ENCODE results near the gene TTC5.
"Not testable (repeated sequence)": the region's sequence is repeated elsewhere in the genome, so short reads cannot be mapped to it uniquely, and the experiment has no call there.

Gene TTC5, protein sequence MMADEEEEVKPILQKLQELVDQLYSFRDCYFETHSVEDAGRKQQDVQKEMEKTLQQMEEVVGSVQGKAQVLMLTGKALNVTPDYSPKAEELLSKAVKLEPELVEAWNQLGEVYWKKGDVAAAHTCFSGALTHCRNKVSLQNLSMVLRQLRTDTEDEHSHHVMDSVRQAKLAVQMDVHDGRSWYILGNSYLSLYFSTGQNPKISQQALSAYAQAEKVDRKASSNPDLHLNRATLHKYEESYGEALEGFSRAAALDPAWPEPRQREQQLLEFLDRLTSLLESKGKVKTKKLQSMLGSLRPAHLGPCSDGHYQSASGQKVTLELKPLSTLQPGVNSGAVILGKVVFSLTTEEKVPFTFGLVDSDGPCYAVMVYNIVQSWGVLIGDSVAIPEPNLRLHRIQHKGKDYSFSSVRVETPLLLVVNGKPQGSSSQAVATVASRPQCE

DNA sequence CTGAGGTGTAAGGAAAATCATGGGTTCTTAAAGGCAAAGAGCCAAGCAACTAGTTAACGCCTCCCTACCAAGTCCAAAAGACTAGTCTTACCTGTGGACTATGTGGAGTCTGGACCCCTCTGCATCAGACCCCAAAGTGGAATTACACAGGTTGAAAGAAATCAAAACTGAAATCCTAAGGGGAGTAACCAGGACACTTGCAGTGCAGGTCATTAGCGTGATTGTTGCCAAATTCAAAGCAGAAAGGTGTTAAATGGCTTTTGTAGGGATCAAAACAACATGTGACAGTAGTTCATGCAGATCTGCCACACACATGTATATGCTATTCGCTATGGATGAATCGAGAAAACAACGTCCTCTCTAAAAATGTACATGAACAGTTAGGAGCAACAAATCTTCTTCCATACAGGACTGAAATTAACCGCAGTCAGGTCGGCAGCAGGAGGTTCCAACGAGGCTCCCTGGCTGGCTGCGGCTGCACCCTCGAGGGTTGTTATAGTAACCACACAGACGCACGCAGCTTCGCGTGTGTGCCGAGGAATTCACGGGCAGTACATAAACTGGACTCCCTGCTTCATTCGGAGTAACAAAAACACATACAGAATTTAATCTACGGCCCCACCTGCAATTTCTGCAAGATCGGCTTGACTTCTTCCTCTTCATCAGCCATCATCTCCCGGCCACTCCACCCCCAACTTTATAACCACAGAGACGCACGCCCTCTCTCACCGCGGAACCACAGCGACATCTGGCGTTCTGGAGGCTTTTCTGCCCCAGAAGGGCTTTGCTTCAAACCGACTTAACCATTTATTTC, at the start of gene TTC5:
TTC5 (minus strand) TSS at position 687 of the 814 bp plus-strand sequence; CDS start at position 673, 14 bp downstream.
- peak; percentile 84 for DNase-seq (ENCODE audit: low read depth, low spot score)

DNA sequence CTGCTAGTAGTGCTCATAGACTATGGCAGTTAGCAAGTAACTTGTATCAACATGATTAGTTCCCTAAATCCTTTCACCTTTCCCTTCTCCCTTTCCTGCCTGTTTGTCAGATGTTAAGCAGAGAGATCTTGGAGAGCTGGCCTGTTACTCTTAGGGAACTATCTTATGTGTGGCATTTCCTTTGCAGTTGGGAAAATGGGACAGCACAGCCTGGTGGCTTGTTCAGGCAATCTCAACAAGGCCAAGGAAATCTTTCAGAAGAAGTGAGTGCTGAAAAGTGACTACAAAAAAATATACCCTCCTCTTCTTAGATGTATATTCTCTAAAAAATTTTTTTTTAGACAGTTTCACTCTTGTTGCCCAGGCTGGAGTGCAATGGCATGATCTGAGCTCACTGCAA, 45.1 kb upstream of the TTC5 start:
- no peak for DNase-seq (ENCODE audit: low read depth, low spot score)

DNA sequence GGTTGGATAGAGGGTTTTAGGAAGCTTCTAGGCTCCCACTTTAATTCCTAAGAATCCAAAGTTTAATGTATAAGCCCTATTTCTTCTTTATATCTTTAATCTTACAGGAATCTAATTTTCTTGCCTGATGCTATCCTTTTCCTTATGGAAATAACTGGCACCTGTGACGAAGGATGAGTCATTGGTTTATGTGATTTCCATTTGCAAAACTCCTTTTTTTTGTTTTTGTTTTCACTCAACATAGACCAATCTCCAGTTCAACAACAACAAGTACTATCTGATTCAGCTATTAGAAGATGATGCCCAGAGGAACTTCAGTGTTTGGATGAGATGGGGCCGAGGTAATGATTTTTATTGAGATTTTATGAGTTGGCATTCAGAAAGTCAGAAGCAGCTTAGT, 44.5 kb upstream of the TTC5 start:
- no peak for DNase-seq (ENCODE audit: low read depth, low spot score)

DNA sequence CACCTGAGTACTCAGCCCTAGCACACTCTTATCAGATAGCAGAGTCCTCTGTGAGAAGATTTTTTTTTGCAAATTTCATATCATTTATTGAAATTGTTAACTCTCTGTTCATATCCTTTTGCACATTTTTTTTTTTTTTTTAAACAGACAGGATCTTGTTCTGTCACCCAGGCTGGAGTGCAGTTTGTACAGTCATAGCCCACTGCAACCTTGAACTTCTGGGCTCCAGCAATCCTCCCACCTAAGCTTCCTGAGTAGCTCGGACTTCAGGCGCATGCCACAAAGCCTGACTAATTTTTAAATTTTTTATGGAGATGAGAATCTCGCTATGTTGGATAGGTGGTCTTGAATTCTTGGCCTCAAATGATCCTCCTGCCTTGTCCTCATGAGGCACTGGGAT, 42.0 kb upstream of the TTC5 start:
- no peak for DNase-seq (ENCODE audit: low read depth, low spot score)

DNA sequence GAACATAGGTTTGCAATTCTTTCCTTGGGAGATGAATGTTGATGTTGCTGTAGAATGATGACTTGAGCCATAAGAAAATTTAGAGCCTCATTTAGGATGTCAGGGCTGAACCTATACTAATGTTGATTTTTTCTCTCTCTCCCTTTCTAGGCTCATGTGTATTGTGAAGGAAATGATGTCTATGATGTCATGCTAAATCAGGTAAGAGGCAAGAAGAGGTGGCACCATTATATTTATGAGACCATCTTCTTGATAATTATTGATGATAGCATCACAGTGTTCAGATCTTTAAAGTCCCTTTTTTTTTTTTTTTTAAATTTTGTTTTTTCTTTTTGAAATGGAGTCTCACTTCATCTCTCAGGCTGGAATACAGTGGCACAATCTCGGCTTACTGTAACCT, 41.0 kb upstream of the TTC5 start:
- no peak for DNase-seq (ENCODE audit: low read depth, low spot score)

DNA sequence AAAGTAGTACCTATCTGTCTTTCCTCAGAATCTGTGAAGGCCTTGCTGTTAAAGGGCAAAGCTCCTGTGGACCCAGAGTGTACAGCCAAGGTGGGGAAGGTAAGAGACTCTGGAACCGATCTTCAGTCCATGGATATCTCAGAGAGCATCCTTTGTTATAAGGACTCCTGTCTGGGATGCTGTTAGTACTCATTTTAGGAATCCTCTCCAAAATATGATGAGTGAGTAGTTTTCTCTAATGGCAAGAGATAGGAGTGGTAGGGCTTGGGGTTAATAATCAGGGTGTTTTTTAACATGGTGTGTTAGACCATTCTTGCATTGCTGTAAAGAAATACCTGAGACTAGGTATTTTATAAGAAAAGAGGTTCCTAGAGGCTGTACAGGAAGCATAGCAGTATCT, 39.6 kb upstream of the TTC5 start:
- DNase-seq (ENCODE audit: low read depth, low spot score), result no peak

DNA sequence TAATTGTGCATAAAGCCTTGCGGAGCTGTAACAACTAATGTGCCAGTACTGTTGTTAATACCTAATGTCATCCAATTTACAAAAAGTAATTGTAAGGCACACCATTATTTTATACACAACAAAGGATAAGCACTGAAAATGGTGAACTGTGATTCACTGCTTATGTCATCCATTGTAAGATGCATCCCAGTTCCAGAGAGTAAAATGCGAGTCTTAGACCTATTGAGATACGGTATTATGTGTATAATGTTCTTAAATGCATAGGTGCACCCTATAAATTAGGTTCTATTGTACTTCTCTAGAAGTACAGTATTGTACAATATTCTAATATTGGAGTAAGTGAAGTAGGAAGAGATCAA, 38.1 kb upstream of the TTC5 start:
- no peak for DNase-seq (ENCODE audit: low read depth, low spot score)

DNA sequence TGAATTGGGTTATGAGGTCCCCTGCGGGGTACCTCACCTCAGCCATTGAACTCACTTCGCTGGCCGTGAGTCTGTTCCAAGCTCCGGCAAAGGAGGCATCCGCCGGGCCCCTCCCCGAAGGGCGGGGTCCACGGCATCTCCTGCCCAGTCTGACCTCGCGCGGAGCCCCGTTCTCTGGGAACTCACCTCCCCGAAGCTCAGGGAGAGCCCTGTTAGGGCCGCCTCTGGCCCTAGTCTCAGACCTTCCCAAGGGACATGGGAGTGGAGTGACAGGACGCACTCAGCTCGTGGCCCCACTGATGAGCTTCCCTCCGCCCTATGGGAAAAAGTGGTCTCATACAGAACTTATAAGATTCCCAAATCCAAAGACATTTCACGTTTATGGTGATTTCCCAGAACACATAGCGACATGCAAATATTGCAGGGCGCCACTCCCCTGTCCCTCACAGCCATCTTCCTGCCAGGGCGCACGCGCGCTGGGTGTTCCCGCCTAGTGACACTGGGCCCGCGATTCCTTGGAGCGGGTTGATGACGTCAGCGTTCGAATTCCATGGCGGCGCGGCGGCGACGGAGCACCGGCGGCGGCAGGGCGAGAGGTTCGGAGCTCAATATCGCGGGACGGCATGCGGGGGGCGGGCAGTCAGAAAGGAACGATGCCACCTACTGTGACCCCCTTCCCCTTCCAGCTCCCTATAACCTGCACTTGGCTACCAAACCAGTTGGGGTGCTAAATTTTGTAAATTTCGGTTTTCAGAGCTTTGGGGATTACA, 37.5 kb upstream of the TTC5 start, which contains the start of gene PARP2:
PARP2 (plus strand) TSS at position 544 of the 770 bp plus-strand sequence; CDS start at position 551, 7 bp downstream.
- DNase-seq (ENCODE audit: low read depth, low spot score), result peak; percentile 76

DNA sequence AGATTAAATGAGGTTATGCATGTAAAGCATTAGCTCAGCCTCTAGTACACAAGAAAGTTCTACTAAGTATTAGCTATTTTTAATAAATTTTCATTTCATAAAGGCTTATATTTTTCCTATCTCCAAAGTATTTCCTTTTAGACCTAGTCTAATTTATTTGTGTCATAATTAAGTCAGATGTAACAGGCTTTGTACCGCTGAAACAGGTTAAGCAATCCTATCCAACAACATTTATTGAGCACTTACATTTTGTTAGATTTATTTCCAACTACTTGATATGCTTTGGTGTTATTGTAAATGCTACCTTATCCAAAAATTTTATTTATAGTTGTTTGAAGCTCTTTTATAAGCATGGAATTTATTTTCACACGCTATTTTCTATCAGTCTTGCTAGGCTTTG, 35.9 kb upstream of the TTC5 start:
- DNase-seq (ENCODE audit: low read depth, low spot score), result no peak

DNA sequence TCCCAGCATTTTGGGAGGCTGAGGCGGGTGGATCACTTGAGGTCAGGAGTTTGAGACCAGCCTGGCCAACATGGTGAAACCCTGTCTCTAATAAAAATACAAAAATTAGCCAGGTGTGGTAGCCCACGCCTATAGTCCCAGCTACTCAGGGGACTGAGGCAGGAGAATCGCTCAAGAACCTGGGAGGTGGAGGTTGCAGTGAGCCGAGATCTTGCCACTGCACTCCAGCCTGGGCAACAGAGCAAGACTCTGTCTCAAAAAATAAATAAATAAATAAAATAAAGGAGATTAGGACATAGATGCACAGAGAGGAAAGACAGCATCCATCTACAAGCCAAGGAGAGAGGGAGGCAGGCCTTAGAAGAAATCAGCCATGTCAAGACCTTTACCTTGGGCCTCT, 35.3 kb upstream of the TTC5 start:
- DNase-seq (ENCODE audit: low read depth, low spot score), result not testable (repeated sequence)

DNA sequence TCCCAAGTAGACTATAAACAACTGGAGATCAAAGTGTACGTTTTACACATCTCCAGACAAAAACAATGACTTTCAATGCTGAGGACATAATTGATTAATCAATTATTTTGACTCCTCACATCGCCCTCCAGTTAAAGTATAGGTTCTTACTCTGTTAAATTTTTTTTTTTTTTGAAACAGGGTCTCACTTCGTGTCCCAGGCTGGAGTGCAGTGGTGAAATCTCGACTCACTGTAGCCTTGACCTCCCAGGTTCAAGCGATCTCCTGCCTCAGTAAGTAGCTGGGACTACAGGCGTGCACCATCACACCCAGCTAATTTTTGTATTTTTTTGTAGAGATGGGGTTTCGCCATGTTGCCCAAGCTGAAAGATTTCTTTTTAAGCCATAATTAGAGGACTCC, 28.3 kb upstream of the TTC5 start:
- no peak for DNase-seq (ENCODE audit: low read depth, low spot score)

DNA sequence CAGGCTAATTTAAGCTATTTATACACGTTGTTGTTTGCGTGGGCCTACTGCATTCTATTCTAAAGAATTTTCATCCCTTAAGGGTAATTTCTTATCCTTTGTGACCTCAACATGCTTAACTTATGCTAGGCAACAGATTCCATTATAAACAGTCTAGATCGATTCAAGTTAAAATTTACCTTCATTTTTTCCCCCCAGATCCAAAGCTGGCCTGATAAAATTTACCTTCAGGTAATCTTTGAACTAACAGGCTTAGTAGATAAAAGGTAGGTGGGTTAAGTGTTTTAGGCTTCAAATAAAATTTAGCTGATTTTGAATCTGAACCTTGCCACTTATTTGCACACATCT, 27.7 kb upstream of the TTC5 start:
- no peak for DNase-seq (ENCODE audit: low read depth, low spot score)

DNA sequence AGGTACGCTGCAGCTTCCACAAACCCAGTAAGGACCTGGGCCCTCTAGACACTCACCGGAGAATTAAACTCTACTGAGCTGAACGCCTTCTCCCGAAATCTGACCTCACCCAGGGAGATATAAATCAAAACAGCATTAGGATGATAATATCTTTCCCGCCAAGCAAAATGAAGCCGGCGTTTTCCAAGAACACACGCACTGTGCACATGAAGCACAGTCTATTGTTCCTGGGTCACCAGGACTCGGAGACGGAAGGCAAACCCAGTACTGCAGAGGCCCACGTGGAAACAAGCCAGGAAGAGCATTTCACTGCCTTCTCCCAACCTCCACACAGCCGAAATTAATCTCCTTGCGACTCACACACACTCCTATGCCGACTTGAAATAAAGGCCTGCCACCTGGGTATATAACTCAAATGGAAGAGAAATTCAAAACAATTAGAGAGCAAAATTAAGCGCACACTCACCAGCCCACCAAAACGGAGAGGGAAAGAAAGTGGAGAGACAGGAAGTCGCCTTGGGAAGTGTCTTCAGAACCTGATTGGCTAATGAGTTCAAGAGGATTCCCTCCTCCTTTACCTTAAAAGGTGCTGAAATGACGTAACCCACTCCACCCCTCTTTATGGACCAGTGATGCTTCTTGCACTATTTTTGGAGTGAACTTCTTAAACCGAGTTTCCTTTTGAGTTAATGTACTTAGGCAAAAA, 27.2 kb upstream of the TTC5 start, which contains the start of gene CCNB1IP1:
CCNB1IP1 (minus strand) TSS at position 492 of the 706 bp plus-strand sequence. CDS start 16,756 bp downstream, outside the sequence.
- peak; percentile 39 for DNase-seq (ENCODE audit: low read depth, low spot score)

DNA sequence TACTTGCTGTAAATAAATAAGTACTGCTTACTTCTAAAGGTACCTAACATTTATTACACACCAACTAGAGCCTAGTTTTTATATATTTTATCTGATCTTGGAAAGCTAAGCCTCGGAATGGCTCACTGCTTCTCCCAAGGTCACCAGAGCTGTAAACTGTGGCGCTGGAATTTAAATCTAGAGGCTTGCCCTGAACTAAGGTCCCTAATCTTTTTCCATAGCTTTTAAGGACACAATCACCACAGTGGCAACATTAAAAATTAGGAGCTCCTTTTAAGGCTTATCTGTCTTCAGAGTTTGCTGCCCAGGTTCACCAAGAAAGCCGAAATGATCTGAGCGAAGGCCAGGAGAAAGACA, 26.7 kb upstream of the TTC5 start:
- no peak for DNase-seq (ENCODE audit: low read depth, low spot score)

DNA sequence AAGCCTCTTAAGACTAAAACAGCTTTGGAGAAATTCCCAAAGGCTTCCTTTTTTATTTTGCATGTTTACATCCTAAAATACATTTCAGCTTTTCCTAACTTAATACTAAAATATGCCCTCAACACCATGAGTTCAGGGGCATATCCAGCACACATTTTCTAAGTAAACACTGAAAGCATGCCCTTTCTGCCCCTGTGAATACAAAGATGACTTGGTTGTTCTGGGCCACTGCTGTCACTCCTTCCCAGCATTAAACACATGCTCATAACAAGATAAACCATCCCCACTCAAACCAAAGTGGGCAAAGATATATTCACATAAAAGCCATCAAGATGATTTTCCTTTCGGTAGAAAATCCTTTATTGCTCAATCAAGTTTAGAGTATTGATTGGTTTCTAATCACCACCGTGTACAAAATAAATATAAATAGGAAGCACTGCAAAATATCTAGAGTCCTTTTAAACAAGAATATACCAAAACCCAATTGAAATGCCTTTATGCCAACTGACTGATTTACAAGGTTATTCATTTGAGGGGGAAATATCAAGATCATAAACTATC, 25.4 kb upstream of the TTC5 start:
- DNase-seq (ENCODE audit: low read depth, low spot score), result no peak

DNA sequence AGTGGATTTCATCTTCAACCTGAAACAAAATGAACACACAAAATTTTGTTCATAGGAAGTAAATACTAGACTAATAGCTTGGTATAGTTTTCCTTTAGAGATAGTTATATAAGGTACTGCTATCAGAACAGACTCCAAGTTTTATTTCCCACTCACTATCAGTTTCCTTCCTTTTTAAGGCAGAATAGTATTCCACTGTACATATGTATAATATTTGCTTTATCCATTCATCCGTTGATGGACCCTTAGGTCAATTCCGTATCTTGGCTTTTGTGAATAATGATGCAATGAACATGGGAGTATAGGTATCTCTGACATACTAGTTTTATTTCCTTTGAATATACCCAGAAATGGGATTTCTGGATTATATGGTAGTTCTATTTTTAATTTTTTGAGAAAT, 23.6 kb upstream of the TTC5 start:
- no peak for DNase-seq (ENCODE audit: low read depth, low spot score)

DNA sequence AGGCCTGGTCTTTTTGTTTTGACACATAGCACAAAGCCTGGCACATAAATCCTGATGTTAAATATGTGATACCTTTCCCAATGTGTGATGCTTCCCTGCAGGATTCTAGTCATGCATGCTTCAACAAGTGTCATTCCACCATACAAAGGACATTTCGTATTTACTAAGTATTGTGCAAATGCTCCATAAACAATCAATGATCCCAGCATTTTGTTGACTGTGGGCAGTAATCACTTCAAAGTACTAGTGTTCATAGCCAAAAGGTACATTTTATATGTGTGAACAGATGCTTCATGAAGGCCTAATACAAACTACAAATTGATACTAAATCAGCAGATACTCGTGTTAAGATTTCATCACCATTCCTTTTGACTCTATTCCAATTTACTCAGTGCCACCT, 23.0 kb upstream of the TTC5 start:
- no peak for DNase-seq (ENCODE audit: low read depth, low spot score)

DNA sequence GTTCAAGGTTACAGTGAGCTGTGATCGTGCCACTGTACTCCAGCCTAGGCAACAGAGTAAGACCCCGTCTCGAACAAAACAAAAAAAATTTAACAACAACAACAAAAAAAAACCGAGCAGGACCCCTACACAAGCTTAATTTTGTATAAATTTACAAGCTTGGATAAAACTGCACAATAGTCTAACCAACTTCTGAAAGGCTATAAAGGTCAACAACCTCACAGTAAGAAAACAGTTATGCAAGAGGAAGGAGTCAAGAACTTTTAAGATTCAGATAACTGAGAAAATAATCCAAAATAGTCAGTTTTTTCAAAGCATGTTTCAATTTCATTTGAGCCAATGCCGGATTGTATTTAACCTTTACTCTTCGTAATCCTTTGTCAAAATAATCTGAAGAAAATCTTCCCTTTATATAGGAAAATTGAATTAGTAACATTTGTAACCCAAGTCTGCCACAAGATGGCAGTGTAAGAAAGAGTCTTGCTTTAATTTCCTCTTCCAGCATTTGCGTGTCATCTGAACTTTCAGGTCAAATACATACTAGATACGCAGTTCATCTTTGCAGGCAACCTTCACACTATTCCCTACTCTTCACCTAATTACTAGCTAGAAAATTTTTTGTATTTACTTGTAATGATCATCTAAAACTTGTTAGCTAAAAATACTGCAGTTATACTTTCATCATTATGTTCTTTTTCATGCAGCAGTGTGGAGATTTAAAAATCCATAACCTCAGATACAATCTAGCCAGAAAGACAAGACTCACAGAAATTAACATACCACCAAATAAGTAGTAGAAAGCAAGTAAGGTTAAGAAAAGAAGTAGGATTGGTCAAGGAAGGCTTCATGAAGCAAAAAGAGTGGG, 21.5 kb upstream of the TTC5 start:
- DNase-seq (ENCODE audit: low read depth, low spot score), result no peak

DNA sequence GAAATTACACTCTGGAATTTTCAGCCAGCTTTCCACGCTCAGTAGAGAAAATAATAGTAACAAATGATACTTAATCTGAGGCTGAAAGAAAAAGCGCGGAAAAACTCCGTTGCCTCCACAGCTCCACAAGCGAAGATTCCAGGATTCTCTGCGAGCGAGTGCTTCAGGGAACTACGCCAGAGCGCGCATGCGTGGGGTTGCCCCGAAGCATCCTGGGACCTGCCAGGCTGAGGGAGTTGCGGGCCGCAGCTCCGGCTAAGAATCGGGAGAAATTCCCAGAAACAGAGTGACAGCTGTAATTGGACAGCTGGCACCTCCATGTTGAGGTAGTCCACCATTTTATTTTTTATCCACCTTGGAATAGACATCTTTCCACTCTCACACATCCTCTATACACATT, 12.0 kb upstream of the TTC5 start:
- DNase-seq (ENCODE audit: low read depth, low spot score), result no peak

DNA sequence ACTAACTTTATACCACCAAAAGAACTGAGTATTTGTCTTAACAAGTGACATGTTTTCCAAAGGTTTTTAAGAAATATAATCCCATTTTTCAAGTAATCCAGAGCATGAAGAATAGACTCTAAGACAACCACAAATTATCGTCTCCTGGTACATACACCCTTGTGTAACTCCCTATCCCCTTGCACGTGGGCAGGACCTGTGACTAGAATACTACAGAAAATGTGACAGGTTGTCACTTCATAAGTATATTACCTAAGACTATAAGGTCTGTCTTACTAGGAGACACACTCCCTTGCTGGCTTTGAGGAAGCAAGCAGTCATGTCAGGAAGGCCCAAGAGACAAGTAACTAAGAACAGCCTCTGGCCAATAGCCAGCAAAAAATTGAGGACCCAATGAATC, 8.3 kb upstream of the TTC5 start:
- no peak for DNase-seq (ENCODE audit: low read depth, low spot score)

Measured in activated CD4-positive, CD25-positive, alpha-beta regulatory T cell treated with anti-CD3 and anti-CD28 coated beads, Interleukin-2, amount 50 U/mL, for 16 hours (primary cell).